Upper lobe of right lung (tissue), 1 donor: ENCODE data around the gene XYLT1. TPM values are rescaled to one million over a fixed set of nuclear protein-coding genes. Genes with fewer than 3 reads are reported as not detected.
A peak's percentile ranks its signal among the peaks of the same experiment; 100 is the strongest.

Experiments used
- ATAC-seq: fragments of 200-7000 bp; cut with Tn5 transposase; one replicate; pipeline ENCODE4 v1.9.1; 2020; ENCODE audit warnings: mild to moderate bottlenecking, moderate library complexity
- DNase-seq: peaks from one replicate; pipeline ENCODE4 v3.0.0-alpha.2; 2020
- H3K27ac ChIP-seq: fragments of 200-600 bp; one replicate; pipeline ENCODE4 v1.8.0; 2022
- H3K27me3 ChIP-seq: fragments of 200-600 bp; one replicate; pipeline ENCODE4 v1.8.0; 2022; ENCODE audit warnings: mild to moderate bottlenecking
- H3K36me3 ChIP-seq: fragments of 200-600 bp; one replicate; pipeline ENCODE4 v1.8.0; 2022
- H3K4me1 ChIP-seq: fragments of 200-600 bp; one replicate; pipeline ENCODE4 v1.8.0; 2022
- H3K4me3 ChIP-seq: fragments of 200-600 bp; one replicate; pipeline ENCODE4 v1.8.0; 2022; ENCODE audit warnings: mild to moderate bottlenecking
- H3K9me3 ChIP-seq: fragments of 200-600 bp; one replicate; pipeline ENCODE4 v1.8.0; 2022
- CTCF ChIP-seq: fragments of 200-600 bp; IDR thresholded peaks from one replicate; pipeline ENCODE4 v1.8.0; 2022; ENCODE audit warnings: antibody characterized with exemption
- intact Hi-C: fragments of 100-400 bp; cut with DNase I; formaldehyde crosslinking; loops from one replicate; pipeline ENCODE4 v1.11.0; 2022
- total RNA-seq: library from RNA; stranded (reverse); fragmentation: NEBNext Ultra II Directional; extraction: Animal tissue kit (Norgen Biotek cat#: 25700); gene quantifications from one replicate; pipeline ENCODE4 v1.2.1, GENCODE V29; 2021
- donor health status: DM: no; HTN: yes; CAD: no; lungs with severe emphysema.

The XYLT1 gene
- total RNA-seq, 1 donor from 2014 or later = 12.1 TPM

GRCh38 chr16:17184026-17184425 is 286.7 kb downstream of the XYLT1 start:
- Histone ChIP-seq H3K4me3 (no peak overlapping the region), H3K36me3 (no peaks in the 10 kb centered on the region), H3K9me3 (no peaks in the 10 kb centered on the region), H3K27me3 (no peaks in the 10 kb centered on the region), H3K27ac (no peak overlapping the region), H3K4me1 (no peaks in the 10 kb centered on the region)
- TF ChIP-seq CTCF = no peak
- intact Hi-C loops = no loop called here
- DNase-seq (no peak), ATAC-seq (no peak)

GRCh38 chr16:17177959-17178905 is 292.5 kb downstream of the XYLT1 start:
- intact Hi-C loops = no loop called here
- no peak for TF ChIP-seq CTCF

GRCh38 chr16:17177242-17177958 is 293.4 kb downstream of the XYLT1 start:
- ATAC-seq = no peak
- intact Hi-C loops = no loop called here
- H3K4me3 ChIP-seq = no peak overlapping the region

More at GRCh38 chr16:17177959-17178905, 292.5 kb downstream of the XYLT1 start:
- no peak overlapping the region for H3K27ac ChIP-seq
- ATAC-seq (no peak), DNase-seq (no peak)
- H3K4me3 ChIP-seq = no peak overlapping the region
- H3K27me3 ChIP-seq = no peaks in the 10 kb centered on the region
- no peaks in the 10 kb centered on the region for H3K9me3 ChIP-seq
- H3K4me1 ChIP-seq = no peaks in the 10 kb centered on the region
- no peaks in the 10 kb centered on the region for H3K36me3 ChIP-seq

GRCh38 chr16:17176199-17176598 is 294.6 kb downstream of the XYLT1 start:
- Histone ChIP-seq H3K27me3 (no peaks in the 10 kb centered on the region), H3K4me3 (no peak overlapping the region), H3K27ac (no peak overlapping the region), H3K36me3 (no peaks in the 10 kb centered on the region), H3K9me3 (no peaks in the 10 kb centered on the region), H3K4me1 (peaks cover 5% of the 10 kb centered on the region)
- ATAC-seq (no peak), DNase-seq (no peak)
- intact Hi-C loops = no loop called here
- TF ChIP-seq CTCF = no peak

More at GRCh38 chr16:17177242-17177958, 293.4 kb downstream of the XYLT1 start:
- H3K27ac ChIP-seq = no peak overlapping the region
- DNase-seq = no peak
- H3K36me3 ChIP-seq = no peaks in the 10 kb centered on the region
- TF ChIP-seq CTCF = no peak
- H3K27me3 ChIP-seq = no peaks in the 10 kb centered on the region
- H3K4me1 ChIP-seq = peaks cover 5% of the 10 kb centered on the region
- H3K9me3 ChIP-seq = no peaks in the 10 kb centered on the region

- no peak overlapping the region for H3K4me3 ChIP-seq
- H3K9me3 ChIP-seq = no peaks in the 10 kb centered on the region
- no peaks in the 10 kb centered on the region for H3K27me3 ChIP-seq
- peaks cover 5% of the 10 kb centered on the region for H3K4me1 ChIP-seq
- intact Hi-C loops = no loop called here
- peak overlapping the region; percentile 18 for H3K27ac ChIP-seq
- ATAC-seq (peak; percentile 93), DNase-seq (peak; percentile 67)
- no peak for TF ChIP-seq CTCF
- no peaks in the 10 kb centered on the region for H3K36me3 ChIP-seq
Measured at GRCh38 chr16:17173281-17173680, 297.5 kb downstream of the XYLT1 start.
